Measurements from ENCODE around the gene COL21A1.

- no peak for TF ChIP-seq CTCF (IDR thresholded peaks at IDR 0.05)
- TF ChIP-seq POLR2A (IDR thresholded peaks at IDR 0.05): no peak
These were observed 225.4 kb downstream of the COL21A1 start for GRCh38 chr6:56021943-56022342.

Measured in uterus (tissue), 2 donors.